ENCODE measurements around the gene NAALADL2. TPM values are rescaled to one million over a fixed set of nuclear protein-coding genes. Genes with fewer than 3 reads are reported as not detected.

The NAALADL2 gene
- total RNA-seq (2014; rRNA removed; shearing (Covaris generic)) = 0.63 TPM in 2 replicates
- polyA plus RNA-seq (2015; cell fraction: cytosol; rRNA removed) = 1.3 and 2.3 TPM in 2 replicates
- 0.53 and 1.7 TPM in 2 replicates for polyA plus RNA-seq (2015; cell fraction: nucleus; rRNA removed)

GRCh38 chr3:174859114-174859735 is at the start of gene NAALADL2:
Gene NAALADL2, plus strand, starts transcription at chr3:174859334.
- DNase-seq (ENCODE audit: low read depth) = no peak

- no peak for DNase-seq (ENCODE audit: low read depth)
These were observed 48.9 kb upstream of the NAALADL2 start for GRCh38 chr3:174810254-174810653.

DNA sequence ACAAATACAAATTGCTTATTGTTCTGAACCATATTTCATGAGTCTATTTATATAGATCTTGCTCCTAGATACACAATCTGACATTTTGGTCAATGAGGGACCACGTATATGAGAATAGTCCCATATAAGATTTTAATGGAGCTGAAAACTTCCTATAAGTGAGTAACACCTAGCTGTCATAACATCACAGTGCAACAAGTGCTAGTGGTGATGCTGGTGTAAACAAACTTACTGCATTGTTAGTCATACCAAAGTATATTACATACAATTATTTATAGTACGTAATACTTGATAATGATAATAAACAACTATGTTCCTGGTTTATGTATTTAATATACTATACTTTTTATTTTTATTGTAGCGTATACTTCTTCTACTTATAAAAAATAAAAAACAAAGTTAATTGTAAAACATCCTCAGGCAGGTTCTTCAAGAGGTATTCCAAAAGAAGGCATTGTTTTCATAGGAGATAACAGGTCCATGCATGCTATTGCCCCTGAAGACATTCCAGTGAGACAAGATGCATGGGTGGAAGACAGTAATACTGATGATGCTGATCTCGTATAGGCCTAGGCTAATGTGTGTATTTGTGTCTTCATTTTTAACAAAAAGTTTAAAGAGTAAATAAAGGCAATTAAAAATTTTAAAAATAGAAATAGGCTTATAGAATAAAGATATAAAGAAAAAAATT is 46.8 kb upstream of the NAALADL2 start:
- no peak for DNase-seq (ENCODE audit: low read depth)

- no peak for DNase-seq (ENCODE audit: low read depth)
These were observed 43.4 kb upstream of the NAALADL2 start for GRCh38 chr3:174815750-174816149.

DNA sequence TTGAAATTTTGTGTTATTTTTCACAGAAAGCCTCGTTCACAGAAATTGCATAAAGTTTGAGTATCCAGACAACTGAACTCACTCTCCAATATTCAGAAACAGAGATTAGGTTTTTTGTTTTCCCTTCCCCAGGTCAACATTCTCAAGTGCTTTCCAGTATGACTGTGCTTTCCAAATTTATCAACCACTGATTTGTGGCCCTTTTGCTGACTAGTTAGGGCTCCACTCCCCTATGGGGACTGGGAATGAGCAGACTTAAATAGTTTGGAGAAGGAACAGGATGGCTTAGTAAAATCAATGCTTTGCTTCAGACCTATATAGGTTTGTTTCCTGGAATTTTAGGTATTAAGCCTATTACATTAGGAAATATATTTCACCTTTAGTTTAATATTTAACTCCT is 38.2 kb upstream of the NAALADL2 start:
- no peak for DNase-seq (ENCODE audit: low read depth)

DNA sequence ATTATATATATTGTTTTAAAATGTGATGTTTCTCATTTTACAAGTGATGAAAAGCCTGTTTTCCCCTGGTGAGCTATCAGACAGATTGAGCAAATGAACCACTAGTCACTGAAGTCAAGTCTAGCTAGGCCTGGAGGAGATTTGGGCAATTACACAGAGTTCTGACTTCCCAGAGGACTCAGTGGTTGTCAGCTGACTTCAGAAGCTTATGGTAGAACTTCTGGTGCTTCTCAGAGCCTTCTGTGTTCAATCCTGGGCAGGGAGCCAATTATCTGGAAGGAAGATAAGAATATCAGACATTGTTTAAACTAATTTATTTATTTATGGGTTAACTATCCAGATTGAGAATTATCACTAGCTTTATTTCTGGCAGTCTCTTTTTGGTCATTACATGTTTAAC is 37.7 kb upstream of the NAALADL2 start:
- DNase-seq (ENCODE audit: low read depth) = no peak

DNA sequence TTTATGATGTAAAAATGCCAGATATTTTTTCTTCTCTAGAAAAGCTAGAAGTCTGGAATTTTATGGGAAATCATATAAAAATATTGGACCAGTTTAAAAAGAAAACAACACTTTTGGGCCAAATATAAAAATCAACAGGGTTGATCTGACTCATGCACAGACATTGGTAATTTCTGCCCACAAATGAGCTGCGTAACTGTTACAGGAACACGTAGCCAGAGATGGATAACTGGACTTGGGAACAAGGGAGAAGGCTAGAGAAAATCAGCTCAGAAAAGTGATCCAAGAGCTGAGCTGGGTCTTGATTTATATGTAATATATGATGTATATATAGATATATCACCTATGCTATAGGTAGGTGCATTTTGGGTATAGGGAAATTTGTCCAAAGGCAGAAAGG is 36.8 kb upstream of the NAALADL2 start:
- no peak for DNase-seq (ENCODE audit: low read depth)

GRCh38 chr3:174826069-174826468 is 33.1 kb upstream of the NAALADL2 start:
- no peak for DNase-seq (ENCODE audit: low read depth)

DNA sequence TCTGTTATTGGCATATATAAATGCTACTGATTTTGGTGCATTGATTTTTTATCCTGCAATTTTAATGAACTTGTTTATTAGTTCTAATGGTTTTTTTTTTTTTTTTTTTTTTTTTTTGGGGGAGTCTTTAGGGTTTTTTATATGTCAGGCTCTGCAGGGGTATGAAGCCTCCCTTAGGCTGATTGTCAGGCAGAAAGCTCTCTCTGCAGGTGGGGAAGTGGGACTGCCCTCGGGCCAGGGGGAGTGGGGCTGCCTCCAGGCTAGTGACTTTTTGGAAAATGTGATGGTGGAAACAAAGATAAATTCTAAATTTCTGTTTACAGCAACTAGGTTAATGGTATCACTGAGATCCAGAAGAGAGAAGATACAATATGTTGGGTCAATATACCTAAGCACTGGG is 14.4 kb upstream of the NAALADL2 start:
- DNase-seq (ENCODE audit: low read depth) = no peak

GRCh38 chr3:174846055-174846454 is 13.1 kb upstream of the NAALADL2 start:
- no peak for DNase-seq (ENCODE audit: low read depth)

DNA sequence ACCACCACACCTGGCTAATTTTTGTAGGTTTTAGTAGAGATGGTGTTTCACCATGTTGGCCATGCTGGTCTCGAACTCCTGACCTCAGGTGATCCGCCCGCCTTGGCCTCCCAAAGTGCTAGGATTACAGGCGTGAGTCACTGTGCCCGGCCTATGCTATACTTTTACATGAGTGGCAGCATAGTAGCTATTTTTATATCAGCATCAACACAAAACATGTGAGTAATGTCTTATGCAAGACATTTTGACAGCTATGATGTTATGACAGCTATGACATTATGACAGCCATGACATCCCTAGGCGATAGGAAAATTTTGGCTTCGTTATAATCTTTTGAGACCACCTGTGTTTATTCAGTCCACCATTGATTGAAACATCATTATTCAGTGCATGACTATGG is 4.1 kb upstream of the NAALADL2 start:
- DNase-seq (ENCODE audit: low read depth) = peak; percentile 9

DNA sequence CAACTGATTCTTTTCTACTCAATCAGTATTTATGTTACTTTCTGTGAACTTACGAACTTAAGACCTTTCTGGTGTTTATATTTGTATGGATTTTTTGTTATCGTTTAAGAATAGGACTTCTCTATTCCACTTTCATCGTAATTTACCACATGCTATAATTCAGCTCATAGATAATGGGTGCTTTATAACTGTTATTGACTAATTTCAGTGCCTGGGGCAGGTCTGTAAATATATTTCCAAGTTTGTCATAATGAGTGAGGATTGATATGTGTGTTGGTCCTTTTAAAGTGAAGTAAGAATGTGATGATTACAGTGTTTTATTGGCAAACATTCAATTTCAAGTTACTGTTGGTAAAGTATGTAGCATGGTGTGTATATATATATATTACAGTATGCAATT is 1.8 kb upstream of the NAALADL2 start:
- DNase-seq (ENCODE audit: low read depth) = no peak

GRCh38 chr3:174858353-174858752 is 781 bp upstream of the NAALADL2 start:
- DNase-seq (ENCODE audit: low read depth) = no peak

GRCh38 chr3:174859756-174860155 is 622 bp downstream of the NAALADL2 start:
- DNase-seq (ENCODE audit: low read depth) = no peak

DNA sequence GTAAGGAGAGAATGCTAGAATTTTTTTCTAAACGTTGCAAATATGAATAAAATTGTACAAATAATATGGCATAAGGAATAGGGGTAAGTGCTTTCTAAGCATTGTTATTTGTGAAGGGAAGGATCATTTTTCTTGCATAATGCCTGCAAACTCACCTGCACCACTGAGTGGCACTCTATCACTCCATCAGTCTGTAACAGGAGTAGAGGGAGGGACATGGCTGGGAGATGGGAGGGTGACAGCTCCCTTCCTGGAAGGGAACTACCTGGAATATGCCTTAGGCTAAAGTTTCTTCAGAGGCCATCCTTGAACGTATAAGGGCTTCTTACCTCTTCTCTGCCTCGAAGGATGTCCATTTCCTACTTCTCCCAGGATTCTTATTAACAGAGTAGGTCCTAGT is 3.0 kb downstream of the NAALADL2 start:
- peak; percentile 47 for DNase-seq (ENCODE audit: low read depth)

- no peak for DNase-seq (ENCODE audit: low read depth)
These were observed 3.5 kb downstream of the NAALADL2 start for GRCh38 chr3:174862666-174863065.

GRCh38 chr3:174863488-174863887 is 4.4 kb downstream of the NAALADL2 start:
- no peak for DNase-seq (ENCODE audit: low read depth)

- DNase-seq (ENCODE audit: low read depth) = no peak
These were observed 10.3 kb downstream of the NAALADL2 start for GRCh38 chr3:174869448-174869847.

DNA sequence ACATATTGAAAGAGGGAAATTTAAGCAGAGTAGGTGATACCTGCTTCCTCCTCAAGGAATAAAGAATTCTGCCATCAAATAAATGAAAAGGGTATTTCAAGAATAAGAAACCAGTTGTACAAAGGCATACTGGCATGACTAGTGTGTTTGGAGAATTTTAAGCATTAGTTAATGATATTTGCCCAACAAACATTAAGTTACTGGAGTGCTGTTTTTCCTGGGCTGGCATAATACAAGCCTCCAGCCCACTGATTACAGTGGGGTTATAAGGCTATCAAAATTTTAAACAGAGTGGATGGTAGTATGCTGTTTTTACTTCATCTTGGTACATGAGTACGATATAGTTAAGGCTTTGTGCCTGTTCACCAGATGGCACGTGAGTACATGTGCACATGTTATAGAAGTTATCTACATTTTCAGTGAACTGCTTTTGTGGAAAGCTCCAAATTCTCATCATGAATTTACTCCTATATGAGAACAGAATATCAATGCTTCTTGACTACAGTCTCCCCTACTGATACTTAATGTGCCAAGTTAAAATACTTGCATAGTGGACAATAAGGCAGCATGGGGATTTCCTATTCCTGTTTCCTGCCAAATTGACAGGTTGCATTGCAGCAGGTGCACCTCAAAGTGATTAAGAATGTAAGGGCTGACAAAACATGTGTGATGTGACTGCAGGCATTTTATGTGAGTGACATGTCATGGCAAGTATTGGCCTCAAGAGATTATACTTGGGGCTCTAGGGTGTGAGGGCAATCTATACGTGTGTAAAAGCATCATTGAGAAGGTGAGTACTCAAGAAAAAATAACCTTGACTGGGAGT is 14.9 kb downstream of the NAALADL2 start:
- no peak for DNase-seq (ENCODE audit: low read depth)

GRCh38 chr3:174882789-174883188 is 23.7 kb downstream of the NAALADL2 start:
- no peak for DNase-seq (ENCODE audit: low read depth)

DNA sequence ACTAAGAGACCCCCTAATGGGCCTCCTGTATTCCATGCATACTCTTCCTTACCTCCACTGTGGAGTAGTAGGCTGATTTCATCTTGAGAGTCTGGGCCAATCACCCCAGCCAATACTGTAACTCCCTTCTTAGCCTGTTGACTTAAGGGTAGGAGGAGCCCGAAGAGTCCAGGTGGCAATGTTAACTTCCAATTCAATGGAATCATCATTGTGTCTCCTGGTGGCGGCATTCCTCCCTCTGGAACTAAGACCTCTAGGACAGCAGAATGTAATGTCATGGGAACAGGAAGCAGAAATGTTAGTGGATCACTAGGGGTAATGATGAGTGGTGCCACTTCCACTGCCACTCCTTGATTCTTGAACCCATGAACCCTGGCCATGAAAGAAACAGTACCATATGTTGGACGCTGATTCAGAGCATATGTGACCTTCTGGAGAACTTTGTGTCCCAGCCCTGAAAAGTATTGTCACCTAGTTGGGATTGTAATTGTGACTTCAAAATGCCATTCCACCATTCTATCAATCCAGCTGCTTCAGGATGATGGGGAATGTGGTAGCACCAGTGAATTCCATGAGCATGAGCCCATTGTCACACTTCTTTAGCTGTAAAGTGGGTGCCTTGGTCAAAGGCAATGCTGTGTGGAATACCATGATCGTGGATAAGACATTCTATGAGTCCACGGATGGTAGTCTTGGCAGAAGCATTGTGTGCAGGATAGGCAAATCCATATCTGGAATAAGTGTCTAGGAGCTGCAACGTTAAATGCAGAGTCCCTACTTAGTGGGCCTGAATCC is 24.9 kb downstream of the NAALADL2 start:
- no peak for DNase-seq (ENCODE audit: low read depth)

All from HT1080 (cell line).